HepG2 (cell line): ENCODE measurements around the gene TSPAN9. TPM values are rescaled to one million over a fixed set of nuclear protein-coding genes. Genes with fewer than 3 reads are reported as not detected.

Experiments
- ARNTL ChIP-seq: sonication (generic); formaldehyde crosslinking; IDR thresholded peaks from 2 replicates; pipeline ENCODE4 v1.4.0; 2020; ENCODE audit warnings: mild to moderate bottlenecking, missing genetic modification reagents
- CCAR2 ChIP-seq: fragments of 200-400 bp; formaldehyde crosslinking; optimal IDR thresholded peaks from 2 replicates; pipeline ENCODE3; 2018; ENCODE audit warnings: low read depth, mild to moderate bottlenecking, low read length, moderate library complexity
- ELF1 ChIP-seq: sonication (generic); formaldehyde crosslinking; IDR thresholded peaks from 2 replicates; pipeline ENCODE4 v1.4.0; 2020; ENCODE audit warnings: missing genetic modification reagents
- HIVEP1 ChIP-seq: sonication (generic); formaldehyde crosslinking; IDR thresholded peaks from 2 replicates; pipeline ENCODE4 v1.4.0; 2020; ENCODE audit warnings: mild to moderate bottlenecking, missing genetic modification reagents
- NFIB ChIP-seq: sonication (generic); formaldehyde crosslinking; IDR thresholded peaks from 2 replicates; pipeline ENCODE4 v1.9.0; 2021; ENCODE audit warnings: missing genetic modification reagents, mild to moderate bottlenecking, borderline replicate concordance
- NPAS2 ChIP-seq: sonication (generic); formaldehyde crosslinking; IDR thresholded peaks from 2 replicates; pipeline ENCODE4 v1.8.0; 2022; ENCODE audit warnings: mild to moderate bottlenecking, missing genetic modification reagents, borderline replicate concordance
- NR2F6 ChIP-seq, 2 experiments: IDR thresholded peaks; 2 replicates each; pipeline ENCODE4 v1.6.1; 2016; ENCODE audit warnings: antibody characterized with exemption in 1 of 2, mild to moderate bottlenecking in 1 of 2
- POLR2G ChIP-seq: fragments of 200-400 bp; formaldehyde crosslinking; IDR thresholded peaks from 2 replicates; pipeline ENCODE4 v1.6.1; 2018; ENCODE audit warnings: mild to moderate bottlenecking, low read depth, low read length, moderate library complexity
- RNF219 ChIP-seq: sonication (generic); formaldehyde crosslinking; IDR thresholded peaks from 2 replicates; pipeline ENCODE4 v1.5.0; 2020; ENCODE audit warnings: mild to moderate bottlenecking, missing genetic modification reagents
- SIX1 ChIP-seq: sonication (generic); formaldehyde crosslinking; IDR thresholded peaks from 2 replicates; pipeline ENCODE4 v1.4.0; 2020; ENCODE audit warnings: missing genetic modification reagents, borderline replicate concordance
- SOX5 ChIP-seq: IDR thresholded peaks from 2 replicates; pipeline ENCODE4 v1.6.1; 2016; ENCODE audit warnings: borderline replicate concordance
- ZBTB34 ChIP-seq: sonication (generic); formaldehyde crosslinking; IDR thresholded peaks from 2 replicates; pipeline ENCODE4 v1.8.0; 2022; ENCODE audit warnings: mild to moderate bottlenecking, missing genetic modification reagents
- ZBTB38 ChIP-seq: sonication (generic); formaldehyde crosslinking; IDR thresholded peaks from 2 replicates; pipeline ENCODE4 v1.5.1; 2020; ENCODE audit warnings: mild to moderate bottlenecking, missing genetic modification reagents
- ZBTB8A ChIP-seq: sonication (generic); formaldehyde crosslinking; IDR thresholded peaks from 2 replicates; pipeline ENCODE4 v1.4.0; 2020; ENCODE audit warnings: mild to moderate bottlenecking, low read depth, missing genetic modification reagents, borderline replicate concordance
- ZNF20 ChIP-seq: sonication (generic); formaldehyde crosslinking; IDR thresholded peaks from 2 replicates; pipeline ENCODE4 v1.4.0; 2020; ENCODE audit warnings: mild to moderate bottlenecking, moderate library complexity, missing genetic modification reagents
- ZNF790 ChIP-seq: sonication (generic); formaldehyde crosslinking; IDR thresholded peaks from 2 replicates; pipeline ENCODE4 v1.8.0; 2022; ENCODE audit warnings: missing genetic modification reagents, mild to moderate bottlenecking, borderline replicate concordance
- ZNF891 ChIP-seq: sonication (generic); formaldehyde crosslinking; IDR thresholded peaks from 2 replicates; pipeline ENCODE4 v1.5.0; 2020; ENCODE audit warnings: mild to moderate bottlenecking, missing genetic modification reagents
- ZSCAN20 ChIP-seq: sonication (generic); formaldehyde crosslinking; IDR thresholded peaks from 2 replicates; pipeline ENCODE4 v1.4.0; 2020; ENCODE audit warnings: missing genetic modification reagents, mild to moderate bottlenecking, borderline replicate concordance
- polyA plus RNA-seq, 8 experiments: library from polyadenylated mRNA; depleted of rRNA in 3 of 8; stranded (reverse) in 7 of 8; unstranded in 1 of 8; fragments of >200 nt; fragmentation: Illumina TruSeq in 4 of 8; extraction: Trizol in 4 of 8; gene quantifications; 2 replicates each; pipeline versions ENCODE4 v1.2.1 to v1.2.3, GENCODE V29; 2011 to 2016; ENCODE audit warnings: low read depth in 4 of 8, missing spikeins in 1 of 8, mixed read lengths in 1 of 8; ENCODE audit not compliant: insufficient read depth in 1 of 8
- total RNA-seq, 5 experiments: library from RNA; depleted of rRNA; stranded (reverse); fragments of >200 nt; fragmentation: Illumina TruSeq; extraction: Trizol; gene quantifications; 2 replicates each; pipeline ENCODE4 v1.2.3, GENCODE V29; 2016; ENCODE audit warnings: low read depth in 1 of 5
- TF ChIP-seq, protein P1 (sequence below): sonication (generic); formaldehyde crosslinking; IDR thresholded peaks from 2 replicates; pipeline ENCODE4 v1.4.0; 2020; ENCODE audit warnings: low read depth, mild to moderate bottlenecking, missing genetic modification reagents
- TF ChIP-seq, protein P2 (sequence below): IDR thresholded peaks from 2 replicates; pipeline ENCODE4 v1.6.1; 2016; ENCODE audit warnings: low read depth

The TSPAN9 gene
- total and polyA plus RNA-seq, 2 of the 13 experiments (the other 11 are each of a cell fraction or from before 2014, with no cell fraction given), result 18.1 to 42.3 TPM

DNA sequence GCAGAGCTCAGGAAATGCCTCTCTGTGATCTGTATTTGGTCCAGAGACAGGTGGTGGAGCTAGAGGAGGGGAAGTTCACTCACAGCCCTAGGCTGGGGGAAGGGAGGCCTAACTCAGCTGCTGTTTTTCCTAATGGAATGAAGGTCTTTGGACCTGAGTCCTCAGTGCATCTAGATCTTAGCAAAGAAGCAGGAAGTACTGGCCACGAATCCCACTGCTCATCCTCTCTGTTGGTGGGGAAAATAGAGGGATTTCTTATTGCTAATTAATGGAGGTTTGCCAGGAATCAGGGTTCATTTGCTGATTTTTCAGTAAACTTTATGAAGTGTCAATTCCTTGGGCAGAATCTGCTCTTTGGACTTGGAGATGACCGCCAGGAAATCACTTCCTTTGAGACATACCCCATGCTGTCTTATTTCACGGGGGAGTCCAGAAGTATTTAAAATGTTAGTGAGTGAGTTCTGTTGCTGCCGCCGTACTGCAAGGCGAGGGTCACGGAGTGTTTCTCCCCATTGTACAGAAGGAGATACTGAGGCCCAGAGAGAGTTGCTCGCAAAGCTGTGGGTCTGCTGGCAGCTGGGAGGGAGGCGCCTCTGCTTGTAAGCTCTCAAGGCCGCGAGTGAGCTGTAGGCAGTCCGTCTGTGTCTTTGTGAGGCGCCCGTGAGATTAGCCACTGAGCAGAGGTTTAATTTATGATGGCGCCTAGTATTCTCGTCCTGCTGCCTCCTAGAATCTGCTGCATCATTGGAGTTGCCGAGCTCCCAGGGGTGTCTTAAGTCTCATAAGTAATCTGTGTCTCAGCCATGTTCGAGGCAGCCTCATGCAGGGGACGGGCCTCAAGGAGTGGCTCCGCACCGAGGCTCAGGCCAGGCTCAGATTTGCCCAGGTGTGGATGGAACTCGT is 88.2 kb downstream of the TSPAN9 start (continued):
- TF ChIP-seq, protein P1, sequence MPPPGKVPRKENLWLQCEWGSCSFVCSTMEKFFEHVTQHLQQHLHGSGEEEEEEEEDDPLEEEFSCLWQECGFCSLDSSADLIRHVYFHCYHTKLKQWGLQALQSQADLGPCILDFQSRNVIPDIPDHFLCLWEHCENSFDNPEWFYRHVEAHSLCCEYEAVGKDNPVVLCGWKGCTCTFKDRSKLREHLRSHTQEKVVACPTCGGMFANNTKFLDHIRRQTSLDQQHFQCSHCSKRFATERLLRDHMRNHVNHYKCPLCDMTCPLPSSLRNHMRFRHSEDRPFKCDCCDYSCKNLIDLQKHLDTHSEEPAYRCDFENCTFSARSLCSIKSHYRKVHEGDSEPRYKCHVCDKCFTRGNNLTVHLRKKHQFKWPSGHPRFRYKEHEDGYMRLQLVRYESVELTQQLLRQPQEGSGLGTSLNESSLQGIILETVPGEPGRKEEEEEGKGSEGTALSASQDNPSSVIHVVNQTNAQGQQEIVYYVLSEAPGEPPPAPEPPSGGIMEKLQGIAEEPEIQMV (CRISPR knock-in tag), result 0 out of 2 replicates have a peak, but pooled peaks have one; percentile 43
- TF ChIP-seq POLR2G, result no peak
- peak; percentile 85 for TF ChIP-seq ELF1 (CRISPR knock-in tag)
- peak; percentile 74; the same call in 1 of the 2 replicates for TF ChIP-seq SOX5 (CRISPR knock-in tag)
- no peak for TF ChIP-seq HIVEP1 (CRISPR knock-in tag)
- TF ChIP-seq CCAR2, result no peak
- TF ChIP-seq NFIB (CRISPR knock-in tag), result no peak
- TF ChIP-seq RNF219 (CRISPR knock-in tag), result no peak
- TF ChIP-seq, protein P2, sequence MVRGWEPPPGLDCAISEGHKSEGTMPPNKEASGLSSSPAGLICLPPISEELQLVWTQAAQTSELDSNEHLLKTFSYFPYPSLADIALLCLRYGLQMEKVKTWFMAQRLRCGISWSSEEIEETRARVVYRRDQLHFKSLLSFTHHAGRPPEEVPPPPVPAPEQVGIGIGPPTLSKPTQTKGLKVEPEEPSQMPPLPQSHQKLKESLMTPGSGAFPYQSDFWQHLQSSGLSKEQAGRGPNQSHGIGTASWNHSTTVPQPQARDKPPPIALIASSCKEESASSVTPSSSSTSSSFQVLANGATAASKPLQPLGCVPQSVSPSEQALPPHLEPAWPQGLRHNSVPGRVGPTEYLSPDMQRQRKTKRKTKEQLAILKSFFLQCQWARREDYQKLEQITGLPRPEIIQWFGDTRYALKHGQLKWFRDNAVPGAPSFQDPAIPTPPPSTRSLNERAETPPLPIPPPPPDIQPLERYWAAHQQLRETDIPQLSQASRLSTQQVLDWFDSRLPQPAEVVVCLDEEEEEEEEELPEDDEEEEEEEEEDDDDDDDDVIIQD (CRISPR knock-in tag), result no peak
- TF ChIP-seq ZNF20 (CRISPR knock-in tag), result no peak
- 0 out of 2 replicates have a peak, but pooled peaks have one; percentile 51 for TF ChIP-seq ARNTL (CRISPR knock-in tag)
- TF ChIP-seq NR2F6 (IDR thresholded peaks at IDR 0.05), result peak; percentile 86
- TF ChIP-seq NR2F6 (CRISPR knock-in tag; IDR thresholded peaks at IDR 0.05), result peak; percentile 90
- TF ChIP-seq SIX1 (CRISPR knock-in tag), result 0 out of 2 replicates have a peak, but pooled peaks have one; percentile 31
- TF ChIP-seq ZBTB38 (CRISPR knock-in tag), result no peak
- TF ChIP-seq NPAS2 (CRISPR knock-in tag), result no peak
- TF ChIP-seq ZNF891 (CRISPR knock-in tag), result no peak
- TF ChIP-seq ZBTB34 (CRISPR knock-in tag), result 0 out of 2 replicates have a peak, but pooled peaks have one; percentile 43
- no peak for TF ChIP-seq ZNF790
- no peak for TF ChIP-seq ZSCAN20 (CRISPR knock-in tag)
- TF ChIP-seq ZBTB8A (CRISPR knock-in tag), result no peak
